Measurements from ENCODE around the gene ZSCAN9. TPM values are rescaled to one million over a fixed set of nuclear protein-coding genes. Genes with fewer than 3 reads are reported as not detected.

Gene ZSCAN9
- total and polyA plus RNA-seq, 9 of the 15 experiments (the other 6 are each of a cell fraction or from before 2014, with no cell fraction given), result 18.8 to 48.9 (median 28.7) TPM

DNA sequence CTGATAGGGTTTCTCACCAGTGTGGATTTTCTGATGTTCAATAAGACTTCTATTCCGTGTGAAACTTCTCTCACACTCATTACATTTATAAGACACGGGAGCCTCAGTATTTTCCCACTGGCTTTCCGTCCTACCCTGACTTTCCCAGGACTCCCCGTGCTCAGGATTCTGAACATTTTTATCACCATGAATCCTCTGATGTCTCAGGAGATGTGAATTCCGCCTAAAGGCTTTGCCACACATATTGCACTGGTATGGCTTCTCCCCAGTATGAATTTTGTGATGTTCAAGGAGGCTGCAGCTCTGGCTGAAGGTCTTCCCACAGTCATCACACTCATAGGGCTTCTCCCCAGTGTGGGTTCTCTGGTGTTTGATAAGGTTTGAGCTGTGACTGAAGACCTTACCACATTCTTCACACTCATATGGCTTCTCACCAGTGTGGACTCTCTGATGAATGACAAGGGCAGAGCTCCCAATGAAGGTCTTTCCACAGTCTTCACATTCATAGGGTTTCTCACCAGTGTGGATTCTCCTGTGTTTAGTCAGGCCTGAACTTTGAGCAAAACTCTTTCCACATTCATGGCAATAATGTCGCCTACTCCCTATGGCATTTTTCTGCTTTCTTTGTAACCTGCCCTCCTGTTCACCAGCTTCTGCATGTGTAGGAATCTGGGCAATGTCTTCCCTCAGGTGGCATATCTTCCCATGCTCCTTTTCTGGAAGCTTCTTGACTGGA lies 20.3 kb downstream of the ZSCAN9 start:
- no TSS peak for BruUV-seq (replicated peaks)
- Histone ChIP-seq H3K9me1 (ENCODE audit: control insufficient read depth, insufficient read depth, low read length) (no peaks in the 10 kb centered on the region), H3K27ac (ENCODE audit: extremely low read depth, low read depth, low read length) (no peak overlapping the region), H3K4me1 (replicated peaks in 1 of 2; ENCODE audit: control insufficient read depth in 2 of 2, insufficient read depth in 2 of 2, low read length in 2 of 2) (no peaks in the 10 kb centered on the region), H2AFZ (ENCODE audit: low read depth, low read length) (no peak overlapping the region), H3K27me3 (ENCODE audit: control insufficient read depth in 2 of 2, insufficient read depth in 2 of 2, low read length in 2 of 2) (no peaks in the 10 kb centered on the region), H3K9ac (ENCODE audit: insufficient read depth in 1 of 2, low read depth in 2 of 2, low read length in 2 of 2) (no peak overlapping the region), H3K4me3 (no peak overlapping the region), H3K4me2 (ENCODE audit: insufficient read depth, low read length) (no peak overlapping the region), H4K20me1 (replicated peaks; ENCODE audit: control insufficient read depth, insufficient read depth, low read length) (no peaks in the 10 kb centered on the region), H3K36me3 (ENCODE audit: control insufficient read depth, insufficient read depth, low read length) (peaks cover 46% of the 10 kb centered on the region; the same call in 2 of the 3 replicates), H3K79me2 (ENCODE audit: control insufficient read depth, insufficient read depth, low read length) (no peaks in the 10 kb centered on the region), H3K9me3 (replicated peaks; ENCODE audit: control insufficient read depth, insufficient read depth, low read depth, low read length) (no peaks in the 10 kb centered on the region)
- POLR2A ChIA-PET, result interaction anchor here (0.6 to 1.7 kb wide), 5 partner anchors 8 to 204 kb away, joined by 3 to 11 read pairs (median 4); partner anchors contain the start of genes PGBD1 and ZSCAN26
- CTCF ChIA-PET (ENCODE audit: low intra/inter-chr PET ratio), result no interaction called here
- ATAC-seq, result no peak
- TF ChIP-seq, protein P1, sequence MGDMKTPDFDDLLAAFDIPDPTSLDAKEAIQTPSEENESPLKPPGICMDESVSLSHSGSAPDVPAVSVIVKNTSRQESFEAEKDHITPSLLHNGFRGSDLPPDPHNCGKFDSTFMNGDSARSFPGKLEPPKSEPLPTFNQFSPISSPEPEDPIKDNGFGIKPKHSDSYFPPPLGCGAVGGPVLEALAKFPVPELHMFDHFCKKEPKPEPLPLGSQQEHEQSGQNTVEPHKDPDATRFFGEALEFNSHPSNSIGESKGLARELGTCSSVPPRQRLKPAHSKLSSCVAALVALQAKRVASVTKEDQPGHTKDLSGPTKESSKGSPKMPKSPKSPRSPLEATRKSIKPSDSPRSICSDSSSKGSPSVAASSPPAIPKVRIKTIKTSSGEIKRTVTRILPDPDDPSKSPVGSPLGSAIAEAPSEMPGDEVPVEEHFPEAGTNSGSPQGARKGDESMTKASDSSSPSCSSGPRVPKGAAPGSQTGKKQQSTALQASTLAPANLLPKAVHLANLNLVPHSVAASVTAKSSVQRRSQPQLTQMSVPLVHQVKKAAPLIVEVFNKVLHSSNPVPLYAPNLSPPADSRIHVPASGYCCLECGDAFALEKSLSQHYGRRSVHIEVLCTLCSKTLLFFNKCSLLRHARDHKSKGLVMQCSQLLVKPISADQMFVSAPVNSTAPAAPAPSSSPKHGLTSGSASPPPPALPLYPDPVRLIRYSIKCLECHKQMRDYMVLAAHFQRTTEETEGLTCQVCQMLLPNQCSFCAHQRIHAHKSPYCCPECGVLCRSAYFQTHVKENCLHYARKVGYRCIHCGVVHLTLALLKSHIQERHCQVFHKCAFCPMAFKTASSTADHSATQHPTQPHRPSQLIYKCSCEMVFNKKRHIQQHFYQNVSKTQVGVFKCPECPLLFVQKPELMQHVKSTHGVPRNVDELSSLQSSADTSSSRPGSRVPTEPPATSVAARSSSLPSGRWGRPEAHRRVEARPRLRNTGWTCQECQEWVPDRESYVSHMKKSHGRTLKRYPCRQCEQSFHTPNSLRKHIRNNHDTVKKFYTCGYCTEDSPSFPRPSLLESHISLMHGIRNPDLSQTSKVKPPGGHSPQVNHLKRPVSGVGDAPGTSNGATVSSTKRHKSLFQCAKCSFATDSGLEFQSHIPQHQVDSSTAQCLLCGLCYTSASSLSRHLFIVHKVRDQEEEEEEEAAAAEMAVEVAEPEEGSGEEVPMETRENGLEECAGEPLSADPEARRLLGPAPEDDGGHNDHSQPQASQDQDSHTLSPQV (IDR thresholded peaks at IDR 0.05), result no peak
- DNase-seq (ENCODE audit: extremely low read depth in 1 of 4, low spot score in 3 of 4), result no peak
- in situ Hi-C loops (cut with MboI) (no loop called here), intact Hi-C loops (cut with micrococcal nuclease) (no loop called here)
- no peak for FAIRE-seq
- WGBS (ENCODE audit: insufficient coverage, low coverage, missing lambda C conversion rate), result 69% methylated on average over 6 of the region's 6 CpGs

Data from K562 (cell line).